ENCODE data around the gene COPZ2. TPM values are rescaled to one million over a fixed set of nuclear protein-coding genes. Genes with fewer than 3 reads are reported as not detected.

The COPZ2 gene
- total and polyA plus RNA-seq, 9 of the 15 experiments (the other 6 are each of a cell fraction or from before 2014, with no cell fraction given), result 0.22 to 0.49 TPM; not detected in 7

DNA sequence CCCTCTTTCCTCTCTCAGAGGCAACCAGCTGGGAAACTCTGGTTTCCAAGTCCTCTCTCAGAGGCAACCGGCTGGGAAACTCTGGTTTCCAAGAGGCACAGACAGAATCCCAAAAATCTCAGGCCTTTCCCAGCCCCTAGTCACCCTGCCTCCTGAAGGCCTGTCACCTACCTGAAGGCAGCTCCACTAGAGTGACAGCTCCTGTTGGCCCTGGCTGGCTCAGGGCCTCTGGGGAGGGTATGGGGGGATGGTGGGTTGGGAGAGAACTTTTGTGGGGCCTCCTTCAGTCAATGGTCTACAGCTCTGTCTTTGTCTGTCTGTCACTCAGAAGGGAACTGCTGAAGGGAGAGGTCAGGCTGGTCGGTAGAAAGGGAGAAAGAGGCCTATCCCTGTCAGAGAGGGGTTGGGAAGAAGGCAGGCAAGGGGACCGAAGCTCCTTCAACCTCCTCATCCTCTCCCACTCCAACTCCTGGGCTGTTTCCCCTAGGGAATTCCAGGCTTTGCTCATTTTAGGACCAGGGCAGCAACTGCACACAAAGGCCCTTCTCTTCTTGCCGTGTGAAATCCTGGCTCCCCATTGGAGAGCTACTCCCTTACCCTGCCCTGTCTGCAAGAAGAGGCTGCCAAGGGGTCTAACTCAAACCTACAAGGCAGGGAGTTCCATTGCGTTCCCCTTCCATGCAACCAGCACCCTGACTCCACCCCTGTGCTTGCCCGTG is 23.6 kb downstream of the COPZ2 start:
- Histone ChIP-seq H3K9me1 (ENCODE audit: control insufficient read depth, insufficient read depth, low read length) (no peaks in the 10 kb centered on the region), H3K36me3 (ENCODE audit: control insufficient read depth, insufficient read depth, low read length) (no peaks in the 10 kb centered on the region), H3K9me3 (replicated peaks; ENCODE audit: control insufficient read depth, insufficient read depth, low read depth, low read length) (no peaks in the 10 kb centered on the region; the same call in 1 of the 2 replicates), H3K4me3 (no peak overlapping the region), H3K4me2 (ENCODE audit: insufficient read depth, low read length) (peak overlapping the region; percentile 46; the same call in 1 of the 2 replicates), H2AFZ (ENCODE audit: low read depth, low read length) (peak overlapping the region; percentile 73), H3K9ac (ENCODE audit: insufficient read depth in 1 of 2, low read depth in 2 of 2, low read length in 2 of 2) (peak overlapping the region in 1 of 2 experiments; percentile 54; a peak in 2 of 4 replicates), H3K27ac (ENCODE audit: extremely low read depth, low read depth, low read length) (no peak overlapping the region), H4K20me1 (replicated peaks; ENCODE audit: control insufficient read depth, insufficient read depth, low read length) (no peaks in the 10 kb centered on the region), H3K27me3 (ENCODE audit: control insufficient read depth in 2 of 2, insufficient read depth in 2 of 2, low read length in 2 of 2) (no peaks in the 10 kb centered on the region), H3K79me2 (ENCODE audit: control insufficient read depth, insufficient read depth, low read length) (no peaks in the 10 kb centered on the region), H3K4me1 (replicated peaks in 1 of 2; ENCODE audit: control insufficient read depth in 2 of 2, insufficient read depth in 2 of 2, low read length in 2 of 2) (peaks cover 23 to 25% of the 10 kb centered on the region in 2 experiments)
- no TSS peak for BruUV-seq (replicated peaks)
- ChIA-PET POLR2A (interaction anchor here (0.7 to 1.6 kb wide), 4 partner anchors 15 to 119 kb away, joined by 3 read pairs; partner anchors contain the start of gene SP2), CTCF (ENCODE audit: low intra/inter-chr PET ratio) (no interaction called here)
- in situ Hi-C loops (cut with MboI) (no loop called here), intact Hi-C loops (cut with micrococcal nuclease) (loop anchor here (1.0 kb wide), 1 partner anchor 173 kb away; the partner anchor contains the start of gene SCRN2)
- ATAC-seq, result no peak
- no peak for DNase-seq (ENCODE audit: extremely low read depth in 1 of 4, low spot score in 3 of 4)
- 21% methylated on average over 4 of the region's 6 CpGs for WGBS (ENCODE audit: insufficient coverage, low coverage, missing lambda C conversion rate)
- FAIRE-seq, result no peak
- TF ChIP-seq TCF7L2 (IDR thresholded peaks at IDR 0.05; ENCODE audit: low read depth, low read length), result no peak
- TF ChIP-seq MYC (IDR thresholded peaks at IDR 0.05; ENCODE audit: low read depth, low read length), result no peak
- no peak for TF ChIP-seq MYC (CRISPR knock-in tag; IDR thresholded peaks at IDR 0.05; ENCODE audit: borderline replicate concordance, low read depth)
- TF ChIP-seq RAD51 (IDR thresholded peaks at IDR 0.05; ENCODE audit: borderline replicate concordance, low read depth), result no peak
- TF ChIP-seq, protein P1, sequence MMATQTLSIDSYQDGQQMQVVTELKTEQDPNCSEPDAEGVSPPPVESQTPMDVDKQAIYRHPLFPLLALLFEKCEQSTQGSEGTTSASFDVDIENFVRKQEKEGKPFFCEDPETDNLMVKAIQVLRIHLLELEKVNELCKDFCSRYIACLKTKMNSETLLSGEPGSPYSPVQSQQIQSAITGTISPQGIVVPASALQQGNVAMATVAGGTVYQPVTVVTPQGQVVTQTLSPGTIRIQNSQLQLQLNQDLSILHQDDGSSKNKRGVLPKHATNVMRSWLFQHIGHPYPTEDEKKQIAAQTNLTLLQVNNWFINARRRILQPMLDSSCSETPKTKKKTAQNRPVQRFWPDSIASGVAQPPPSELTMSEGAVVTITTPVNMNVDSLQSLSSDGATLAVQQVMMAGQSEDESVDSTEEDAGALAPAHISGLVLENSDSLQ (IDR thresholded peaks at IDR 0.05), result peak; percentile 55
- TF ChIP-seq HOXB6 (CRISPR knock-in tag; IDR thresholded peaks at IDR 0.05; ENCODE audit: borderline replicate concordance), result no peak
- no peak for TF ChIP-seq ZNF263 (CRISPR knock-in tag; IDR thresholded peaks at IDR 0.05; ENCODE audit: borderline replicate concordance)
- no peak for TF ChIP-seq ATF1 (CRISPR knock-in tag; IDR thresholded peaks at IDR 0.05)
- 0 out of 2 replicates have a peak, but pooled peaks have one; percentile 17 for TF ChIP-seq ATF1 (tag; IDR thresholded peaks at IDR 0.05)
- no peak for TF ChIP-seq RBM22 (IDR thresholded peaks at IDR 0.05; ENCODE audit: low read depth, low read length, poor library complexity, severe bottlenecking)
- TF ChIP-seq, protein P2, sequence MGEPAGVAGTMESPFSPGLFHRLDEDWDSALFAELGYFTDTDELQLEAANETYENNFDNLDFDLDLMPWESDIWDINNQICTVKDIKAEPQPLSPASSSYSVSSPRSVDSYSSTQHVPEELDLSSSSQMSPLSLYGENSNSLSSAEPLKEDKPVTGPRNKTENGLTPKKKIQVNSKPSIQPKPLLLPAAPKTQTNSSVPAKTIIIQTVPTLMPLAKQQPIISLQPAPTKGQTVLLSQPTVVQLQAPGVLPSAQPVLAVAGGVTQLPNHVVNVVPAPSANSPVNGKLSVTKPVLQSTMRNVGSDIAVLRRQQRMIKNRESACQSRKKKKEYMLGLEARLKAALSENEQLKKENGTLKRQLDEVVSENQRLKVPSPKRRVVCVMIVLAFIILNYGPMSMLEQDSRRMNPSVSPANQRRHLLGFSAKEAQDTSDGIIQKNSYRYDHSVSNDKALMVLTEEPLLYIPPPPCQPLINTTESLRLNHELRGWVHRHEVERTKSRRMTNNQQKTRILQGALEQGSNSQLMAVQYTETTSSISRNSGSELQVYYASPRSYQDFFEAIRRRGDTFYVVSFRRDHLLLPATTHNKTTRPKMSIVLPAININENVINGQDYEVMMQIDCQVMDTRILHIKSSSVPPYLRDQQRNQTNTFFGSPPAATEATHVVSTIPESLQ (CRISPR knock-in tag; IDR thresholded peaks at IDR 0.05), result no peak
- no peak for TF ChIP-seq MCM2 (IDR thresholded peaks at IDR 0.05; ENCODE audit: low read depth)
- TF ChIP-seq, protein P3, sequence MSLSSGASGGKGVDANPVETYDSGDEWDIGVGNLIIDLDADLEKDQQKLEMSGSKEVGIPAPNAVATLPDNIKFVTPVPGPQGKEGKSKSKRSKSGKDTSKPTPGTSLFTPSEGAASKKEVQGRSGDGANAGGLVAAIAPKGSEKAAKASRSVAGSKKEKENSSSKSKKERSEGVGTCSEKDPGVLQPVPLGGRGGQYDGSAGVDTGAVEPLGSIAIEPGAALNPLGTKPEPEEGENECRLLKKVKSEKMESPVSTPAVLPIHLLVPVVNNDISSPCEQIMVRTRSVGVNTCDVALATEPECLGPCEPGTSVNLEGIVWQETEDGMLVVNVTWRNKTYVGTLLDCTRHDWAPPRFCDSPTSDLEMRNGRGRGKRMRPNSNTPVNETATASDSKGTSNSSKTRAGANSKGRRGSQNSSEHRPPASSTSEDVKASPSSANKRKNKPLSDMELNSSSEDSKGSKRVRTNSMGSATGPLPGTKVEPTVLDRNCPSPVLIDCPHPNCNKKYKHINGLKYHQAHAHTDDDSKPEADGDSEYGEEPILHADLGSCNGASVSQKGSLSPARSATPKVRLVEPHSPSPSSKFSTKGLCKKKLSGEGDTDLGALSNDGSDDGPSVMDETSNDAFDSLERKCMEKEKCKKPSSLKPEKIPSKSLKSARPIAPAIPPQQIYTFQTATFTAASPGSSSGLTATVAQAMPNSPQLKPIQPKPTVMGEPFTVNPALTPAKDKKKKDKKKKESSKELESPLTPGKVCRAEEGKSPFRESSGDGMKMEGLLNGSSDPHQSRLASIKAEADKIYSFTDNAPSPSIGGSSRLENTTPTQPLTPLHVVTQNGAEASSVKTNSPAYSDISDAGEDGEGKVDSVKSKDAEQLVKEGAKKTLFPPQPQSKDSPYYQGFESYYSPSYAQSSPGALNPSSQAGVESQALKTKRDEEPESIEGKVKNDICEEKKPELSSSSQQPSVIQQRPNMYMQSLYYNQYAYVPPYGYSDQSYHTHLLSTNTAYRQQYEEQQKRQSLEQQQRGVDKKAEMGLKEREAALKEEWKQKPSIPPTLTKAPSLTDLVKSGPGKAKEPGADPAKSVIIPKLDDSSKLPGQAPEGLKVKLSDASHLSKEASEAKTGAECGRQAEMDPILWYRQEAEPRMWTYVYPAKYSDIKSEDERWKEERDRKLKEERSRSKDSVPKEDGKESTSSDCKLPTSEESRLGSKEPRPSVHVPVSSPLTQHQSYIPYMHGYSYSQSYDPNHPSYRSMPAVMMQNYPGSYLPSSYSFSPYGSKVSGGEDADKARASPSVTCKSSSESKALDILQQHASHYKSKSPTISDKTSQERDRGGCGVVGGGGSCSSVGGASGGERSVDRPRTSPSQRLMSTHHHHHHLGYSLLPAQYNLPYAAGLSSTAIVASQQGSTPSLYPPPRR (CRISPR knock-in tag; IDR thresholded peaks at IDR 0.05; ENCODE audit: borderline replicate concordance), result no peak

All from K562 (cell line).